Coronary artery (tissue), 2 donors: ENCODE results near the gene NUB1.

Source experiments
- DNase-seq: peaks from one replicate; pipeline ENCODE4 v3.0.0-alpha.2; 2017; ENCODE audit warnings: low spot score
- H3K27ac ChIP-seq, 2 donors: fragments of 200-600 bp; sonication (generic); one replicate each; pipeline ENCODE4 v1.5.1; 2016 to 2019
- H3K4me3 ChIP-seq: fragments of 200-600 bp; sonication (generic); 2 replicates; pipeline ENCODE4 v1.5.1; 2016; ENCODE audit warnings: mild to moderate bottlenecking, moderate library complexity
- CTCF ChIP-seq: fragments of 200-600 bp; sonication (generic); IDR thresholded peaks from one replicate; pipeline ENCODE4 v1.5.1; 2019; ENCODE audit warnings: antibody characterized with exemption

NUB1 gene

GRCh38 chr7:151388430-151388829 is 46.8 kb downstream of the NUB1 start:
- H3K27ac ChIP-seq = no peak overlapping the region
- no peak for TF ChIP-seq CTCF
- H3K4me3 ChIP-seq = no peak overlapping the region
- no peak for DNase-seq

- H3K4me3 ChIP-seq = no peak overlapping the region
- no peak for TF ChIP-seq CTCF
- H3K27ac ChIP-seq = no peak overlapping the region
- no peak for DNase-seq
Observed at GRCh38 chr7:151389096-151389767, 47.6 kb downstream of the NUB1 start.

GRCh38 chr7:151389768-151390597 is 48.4 kb downstream of the NUB1 start:
- no peak for DNase-seq
- no peak overlapping the region for H3K27ac ChIP-seq
- no peak for TF ChIP-seq CTCF
- H3K4me3 ChIP-seq = no peak overlapping the region

- TF ChIP-seq CTCF = no peak
- DNase-seq = no peak
Observed at GRCh38 chr7:151390598-151391357, 49.2 kb downstream of the NUB1 start.

GRCh38 chr7:151391358-151391730 is 49.7 kb downstream of the NUB1 start:
- DNase-seq = no peak
- H3K4me3 ChIP-seq = no peak overlapping the region
- H3K27ac ChIP-seq = no peak overlapping the region
- TF ChIP-seq CTCF = no peak

More at GRCh38 chr7:151390598-151391357, 49.2 kb downstream of the NUB1 start:
- no peak overlapping the region for H3K27ac ChIP-seq
- no peak overlapping the region for H3K4me3 ChIP-seq

GRCh38 chr7:151392002-151392401 is 50.4 kb downstream of the NUB1 start:
- H3K27ac ChIP-seq = no peak overlapping the region
- H3K4me3 ChIP-seq = no peak overlapping the region
- TF ChIP-seq CTCF = no peak
- no peak for DNase-seq
